Upper lobe of left lung (tissue), 4 donors: ENCODE measurements around the gene PSAPL1.

ENCODE experiments used
- CTCF ChIP-seq, 6 experiments: fragments of 450-650 bp in 4 of 6; fragments of 200-600 bp in 2 of 6; sonication (generic) in 2 of 6; IDR thresholded peaks; one replicate each; pipeline ENCODE4 v1.5.1; 2016 to 2019; ENCODE audit warnings: antibody characterized with exemption in 6 of 6
- POLR2A ChIP-seq, 4 donors: fragments of 450-650 bp; IDR thresholded peaks; one replicate each; pipeline ENCODE4 v1.5.1; 2016 to 2017; ENCODE audit warnings: antibody characterized with exemption in 4 of 4, mild to moderate bottlenecking in 2 of 4
- POLR2AphosphoS5 ChIP-seq, 2 donors: sonication (generic); formaldehyde crosslinking; IDR thresholded peaks; one replicate each; pipeline ENCODE4 v1.5.1; 2017; ENCODE audit warnings: antibody characterized with exemption in 2 of 2

- TF ChIP-seq CTCF (IDR thresholded peaks at IDR 0.05), result no peak
- TF ChIP-seq POLR2A (IDR thresholded peaks at IDR 0.05), result no peak
- TF ChIP-seq POLR2AphosphoS5 (IDR thresholded peaks at IDR 0.05), result no peak
Observed at GRCh38 chr4:7430368-7430964, 4.3 kb downstream of the PSAPL1 start.
